Right atrium auricular region (tissue), 2 donors: Measurements from ENCODE around the gene CLBA1. TPM values are rescaled to one million over a fixed set of nuclear protein-coding genes. Genes with fewer than 3 reads are reported as not detected.

Source experiments
- DNase-seq: peaks from one replicate; pipeline ENCODE4 v3.0.0-alpha.2; 2019; ENCODE audit warnings: low spot score
- H3K27ac ChIP-seq, 2 donors: fragments of 200-600 bp; sonication (generic); 1 replicate in 1 of 2; 2 replicates in 1 of 2; pipeline ENCODE4 v1.5.1; 2016 to 2019
- H3K27me3 ChIP-seq, 2 donors: fragments of 200-600 bp; sonication (generic); one replicate each; pipeline versions ENCODE4 v1.5.1 to v1.6.0; 2017 to 2019
- H3K36me3 ChIP-seq: fragments of 200-600 bp; sonication (generic); one replicate; pipeline ENCODE4 v1.5.1; 2016
- H3K4me1 ChIP-seq, 2 donors: fragments of 200-600 bp; sonication (generic); one replicate each; pipeline versions ENCODE4 v1.5.1 to v1.6.0; 2017 to 2019
- H3K4me3 ChIP-seq, 2 donors: fragments of 200-600 bp; sonication (generic); 1 replicate in 1 of 2; 2 replicates in 1 of 2; pipeline ENCODE4 v1.5.1; 2017 to 2019; ENCODE audit warnings: mild to moderate bottlenecking in 1 of 2, moderate library complexity in 1 of 2
- H3K9me3 ChIP-seq, 2 donors: fragments of 200-600 bp; sonication (generic); one replicate each; pipeline ENCODE4 v1.5.1; 2019
- total RNA-seq, 2 donors: library from RNA; depleted of rRNA; stranded (reverse); fragments of >200 nt; gene quantifications; one replicate each; pipeline ENCODE4 v1.1.0, GENCODE V29; 2016
- TF ChIP-seq, protein P1 (sequence below), 2 donors: fragments of 200-600 bp; sonication (generic); IDR thresholded peaks; one replicate each; pipeline ENCODE4 v1.5.1; 2019; ENCODE audit warnings: antibody characterized with exemption in 2 of 2

CLBA1 gene
- total RNA-seq, 2 donors from 2014 or later = 2.0 to 2.2 TPM

- H3K4me3 ChIP-seq = peak overlapping the region in 1 of 2 donors; percentile 47
- DNase-seq = no peak
- TF ChIP-seq, protein P1, sequence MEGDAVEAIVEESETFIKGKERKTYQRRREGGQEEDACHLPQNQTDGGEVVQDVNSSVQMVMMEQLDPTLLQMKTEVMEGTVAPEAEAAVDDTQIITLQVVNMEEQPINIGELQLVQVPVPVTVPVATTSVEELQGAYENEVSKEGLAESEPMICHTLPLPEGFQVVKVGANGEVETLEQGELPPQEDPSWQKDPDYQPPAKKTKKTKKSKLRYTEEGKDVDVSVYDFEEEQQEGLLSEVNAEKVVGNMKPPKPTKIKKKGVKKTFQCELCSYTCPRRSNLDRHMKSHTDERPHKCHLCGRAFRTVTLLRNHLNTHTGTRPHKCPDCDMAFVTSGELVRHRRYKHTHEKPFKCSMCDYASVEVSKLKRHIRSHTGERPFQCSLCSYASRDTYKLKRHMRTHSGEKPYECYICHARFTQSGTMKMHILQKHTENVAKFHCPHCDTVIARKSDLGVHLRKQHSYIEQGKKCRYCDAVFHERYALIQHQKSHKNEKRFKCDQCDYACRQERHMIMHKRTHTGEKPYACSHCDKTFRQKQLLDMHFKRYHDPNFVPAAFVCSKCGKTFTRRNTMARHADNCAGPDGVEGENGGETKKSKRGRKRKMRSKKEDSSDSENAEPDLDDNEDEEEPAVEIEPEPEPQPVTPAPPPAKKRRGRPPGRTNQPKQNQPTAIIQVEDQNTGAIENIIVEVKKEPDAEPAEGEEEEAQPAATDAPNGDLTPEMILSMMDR (IDR thresholded peaks at IDR 0.05) = no peak
- peaks cover 0 to 70% of the 10 kb centered on the region in 2 donors for H3K4me1 ChIP-seq
- H3K27me3 ChIP-seq = peaks cover 0 to 4% of the 10 kb centered on the region in 2 donors
- no peaks in the 10 kb centered on the region for H3K9me3 ChIP-seq
- H3K36me3 ChIP-seq = no peaks in the 10 kb centered on the region
- H3K27ac ChIP-seq = peak overlapping the region; percentile 55 to 67
These were observed 16.8 kb upstream of the CLBA1 start for GRCh38 chr14:104968541-104969401.

DNA sequence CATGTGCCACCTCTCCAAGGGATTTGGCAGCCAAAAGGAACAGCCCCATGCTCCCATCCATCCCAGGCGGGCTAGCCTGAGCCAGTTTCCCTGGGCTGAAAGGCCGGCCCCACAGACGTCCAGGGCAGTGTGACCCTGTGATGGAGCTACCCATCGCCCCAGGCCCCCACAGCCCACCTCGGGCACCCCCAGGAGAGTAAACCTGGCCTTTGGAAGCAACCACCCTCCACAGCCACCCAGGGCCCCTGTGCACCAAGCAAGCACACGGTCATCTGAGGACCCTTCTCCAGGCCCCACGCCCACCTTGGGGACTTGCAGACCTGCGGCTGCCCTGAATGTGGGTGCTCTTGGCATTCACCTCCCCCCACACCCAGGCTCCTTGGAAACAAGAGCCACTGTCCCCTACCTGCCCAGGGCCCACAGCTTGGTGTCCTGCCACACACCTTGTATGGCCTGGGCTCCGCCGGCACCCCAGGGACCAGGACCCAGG lies 15.8 kb upstream of the CLBA1 start:
- Histone ChIP-seq H3K36me3 (no peaks in the 10 kb centered on the region), H3K4me1 (peaks cover 0 to 80% of the 10 kb centered on the region in 2 donors), H3K27ac (peak overlapping the region; percentile 59 to 80), H3K27me3 (peaks cover 0 to 4% of the 10 kb centered on the region in 2 donors), H3K9me3 (no peaks in the 10 kb centered on the region), H3K4me3 (no peak overlapping the region)
- TF ChIP-seq, protein P1 (IDR thresholded peaks at IDR 0.05) = no peak
- DNase-seq = no peak

GRCh38 chr14:104970231-104971068 lies 15.1 kb upstream of the CLBA1 start:
- Histone ChIP-seq H3K9me3 (no peaks in the 10 kb centered on the region), H3K4me1 (peaks cover 0 to 87% of the 10 kb centered on the region in 2 donors), H3K27me3 (peaks cover 0 to 4% of the 10 kb centered on the region in 2 donors), H3K4me3 (no peak overlapping the region), H3K36me3 (no peaks in the 10 kb centered on the region), H3K27ac (peak overlapping the region; percentile 59 to 80)
- DNase-seq = peak; percentile 87
- TF ChIP-seq, protein P1 (IDR thresholded peaks at IDR 0.05) = no peak

- Histone ChIP-seq H3K4me1 (peaks cover 0 to 97% of the 10 kb centered on the region in 2 donors), H3K9me3 (no peaks in the 10 kb centered on the region), H3K36me3 (no peaks in the 10 kb centered on the region), H3K4me3 (no peak overlapping the region), H3K27ac (peak overlapping the region; percentile 72 to 80), H3K27me3 (peaks cover 0 to 4% of the 10 kb centered on the region in 2 donors)
- TF ChIP-seq, protein P1 (IDR thresholded peaks at IDR 0.05) = no peak
- no peak for DNase-seq
These were observed 13.9 kb upstream of the CLBA1 start for GRCh38 chr14:104971447-104972240.
